ENCODE results near the gene OGDH. TPM values are rescaled to one million over a fixed set of nuclear protein-coding genes. Genes with fewer than 3 reads are reported as not detected.
A peak's percentile ranks its signal among the peaks of the same experiment; 100 is the strongest.

The OGDH gene
- total and polyA plus RNA-seq, 4 donors: 39.0 to 142 (median 59.9) TPM

GRCh38 chr7:44574287-44574872 is 32.0 kb upstream of the OGDH start:
- Histone ChIP-seq H3K4me3 (peak overlapping the region; percentile 75), H3K4me1 (ENCODE audit: control insufficient read depth in 5 of 5, insufficient read depth in 5 of 5, low read length in 5 of 5) (peaks cover 6 to 18% (median 11%) of the 10 kb centered on the region in 5 donors), H3K9ac (ENCODE audit: insufficient read depth in 1 of 2, low read length in 2 of 2) (peak overlapping the region; percentile 27 to 84), H3K27ac (ENCODE audit: low read depth in 1 of 2, low read length in 1 of 2) (peak overlapping the region; percentile 82 to 91), H3K36me3 (ENCODE audit: control insufficient read depth in 4 of 4, insufficient read depth in 4 of 4, low read length in 4 of 4) (peaks cover 31 to 45% (median 34%) of the 10 kb centered on the region in 4 donors), H3K27me3 (ENCODE audit: control insufficient read depth in 3 of 3, insufficient read depth in 3 of 3, low read length in 2 of 3) (no peaks in the 10 kb centered on the region), H3K9me3 (ENCODE audit: control insufficient read depth in 4 of 4, insufficient read depth in 3 of 4, low read length in 3 of 4) (no peaks in the 10 kb centered on the region)
- ATAC-seq (ENCODE audit: insufficient read depth, low FRiP score) (no peak), DNase-seq (no peak)
- no peak for TF ChIP-seq CTCF (IDR thresholded peaks at IDR 0.05; ENCODE audit: control extremely low read depth, extremely low read depth)
- 32 to 40% methylated on average over 18 of the region's 18 CpGs for WGBS, 2 donors

GRCh38 chr7:44575054-44575453 is 31.4 kb upstream of the OGDH start:
- Histone ChIP-seq H3K9ac (ENCODE audit: insufficient read depth in 1 of 2, low read length in 2 of 2) (no peak overlapping the region), H3K27me3 (ENCODE audit: control insufficient read depth in 3 of 3, insufficient read depth in 3 of 3, low read length in 2 of 3) (no peaks in the 10 kb centered on the region), H3K27ac (ENCODE audit: low read depth in 1 of 2, low read length in 1 of 2) (no peak overlapping the region), H3K4me3 (no peak overlapping the region), H3K36me3 (ENCODE audit: control insufficient read depth in 4 of 4, insufficient read depth in 4 of 4, low read length in 4 of 4) (peaks cover 28 to 45% (median 30%) of the 10 kb centered on the region in 4 donors), H3K9me3 (ENCODE audit: control insufficient read depth in 4 of 4, insufficient read depth in 3 of 4, low read length in 3 of 4) (no peaks in the 10 kb centered on the region), H3K4me1 (ENCODE audit: control insufficient read depth in 5 of 5, insufficient read depth in 5 of 5, low read length in 5 of 5) (peaks cover 6 to 18% (median 11%) of the 10 kb centered on the region in 5 donors)
- ATAC-seq (ENCODE audit: insufficient read depth, low FRiP score): no peak
- no peak for TF ChIP-seq CTCF (IDR thresholded peaks at IDR 0.05; ENCODE audit: control extremely low read depth, extremely low read depth)
- no peak for DNase-seq

- no peaks in the 10 kb centered on the region for H3K27me3 ChIP-seq (ENCODE audit: control insufficient read depth in 3 of 3, insufficient read depth in 3 of 3, low read length in 2 of 3)
- 64 to 78% methylated on average over 2 of the region's 2 CpGs for WGBS, 2 donors
- ATAC-seq (ENCODE audit: insufficient read depth, low FRiP score) (no peak), DNase-seq (no peak)
- peaks cover 9 to 24% (median 14%) of the 10 kb centered on the region in 5 donors for H3K4me1 ChIP-seq (ENCODE audit: control insufficient read depth in 5 of 5, insufficient read depth in 5 of 5, low read length in 5 of 5)
- H3K4me3 ChIP-seq: no peak overlapping the region
- TF ChIP-seq CTCF (IDR thresholded peaks at IDR 0.05; ENCODE audit: control extremely low read depth, extremely low read depth): no peak
- no peak overlapping the region for H3K27ac ChIP-seq (ENCODE audit: low read depth in 1 of 2, low read length in 1 of 2)
- H3K36me3 ChIP-seq (ENCODE audit: control insufficient read depth in 4 of 4, insufficient read depth in 4 of 4, low read length in 4 of 4): peaks cover 20 to 42% (median 22%) of the 10 kb centered on the region in 4 donors
- no peak overlapping the region for H3K9ac ChIP-seq (ENCODE audit: insufficient read depth in 1 of 2, low read length in 2 of 2)
- H3K9me3 ChIP-seq (ENCODE audit: control insufficient read depth in 4 of 4, insufficient read depth in 3 of 4, low read length in 3 of 4): no peaks in the 10 kb centered on the region
These were observed 30.2 kb upstream of the OGDH start for GRCh38 chr7:44576228-44576627.
